ENCODE results near the gene FHDC1. TPM values are rescaled to one million over a fixed set of nuclear protein-coding genes. Genes with fewer than 3 reads are reported as not detected.

The FHDC1 gene
- total and polyA plus RNA-seq, 9 donors = 0.30 to 4.0 (median 0.91) TPM

GRCh38 chr4:152940461-152940860 lies 4.3 kb downstream of the FHDC1 start:
- Histone ChIP-seq H3K9me3 (no peaks in the 10 kb centered on the region), H3K4me3 (no peak overlapping the region), H3K4me1 (ENCODE audit: insufficient read depth) (peaks cover 5% of the 10 kb centered on the region), H3K27me3 (no peaks in the 10 kb centered on the region), H3K36me3 (no peaks in the 10 kb centered on the region), H3K27ac (no peak overlapping the region)
- 95 to 99% (median 96%) methylated on average over 2 of the region's 2 CpGs for WGBS, 3 donors
- intact Hi-C loops (cut with DNase I) = no loop called here
- no peak for DNase-seq
- TF ChIP-seq CTCF (IDR thresholded peaks at IDR 0.05) (no peak), POLR2A (IDR thresholded peaks at IDR 0.05) (no peak), EP300 (IDR thresholded peaks at IDR 0.05) (no peak)

DNA sequence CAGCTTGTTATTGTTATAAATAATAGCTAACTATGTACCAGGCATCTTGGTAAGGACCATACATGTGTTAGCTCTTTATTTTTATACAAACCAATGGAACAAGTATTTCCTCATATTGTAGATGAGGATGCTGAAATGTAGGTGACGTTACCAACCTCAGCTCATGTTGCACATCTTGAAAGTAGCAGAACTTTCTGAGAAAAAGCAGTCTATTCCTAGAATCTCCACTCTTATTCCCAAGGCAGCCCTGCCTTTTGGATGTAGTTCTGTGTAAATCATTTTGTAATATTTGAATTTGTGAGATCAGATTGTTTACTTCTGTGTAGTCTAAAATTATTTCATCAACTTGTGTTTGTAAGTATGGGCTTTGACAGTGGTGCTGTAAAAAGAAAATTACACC lies 5.3 kb downstream of the FHDC1 start:
- no peak for DNase-seq
- Histone ChIP-seq H3K9me3 (no peaks in the 10 kb centered on the region), H3K36me3 (no peaks in the 10 kb centered on the region), H3K27me3 (no peaks in the 10 kb centered on the region), H3K27ac (no peak overlapping the region), H3K4me1 (ENCODE audit: insufficient read depth) (no peaks in the 10 kb centered on the region), H3K4me3 (no peak overlapping the region)
- intact Hi-C loops (cut with DNase I) = no loop called here
- TF ChIP-seq POLR2A (IDR thresholded peaks at IDR 0.05) (no peak), CTCF (IDR thresholded peaks at IDR 0.05) (no peak), EP300 (IDR thresholded peaks at IDR 0.05) (no peak)
- 91 to 97% (median 93%) methylated on average over 1 of the region's 1 CpG for WGBS, 3 donors

- intact Hi-C loops (cut with DNase I) = no loop called here
- 88 to 96% (median 94%) methylated on average over 2 of the region's 2 CpGs for WGBS, 3 donors
Observed at GRCh38 chr4:152942346-152942745, 6.2 kb downstream of the FHDC1 start.

DNA sequence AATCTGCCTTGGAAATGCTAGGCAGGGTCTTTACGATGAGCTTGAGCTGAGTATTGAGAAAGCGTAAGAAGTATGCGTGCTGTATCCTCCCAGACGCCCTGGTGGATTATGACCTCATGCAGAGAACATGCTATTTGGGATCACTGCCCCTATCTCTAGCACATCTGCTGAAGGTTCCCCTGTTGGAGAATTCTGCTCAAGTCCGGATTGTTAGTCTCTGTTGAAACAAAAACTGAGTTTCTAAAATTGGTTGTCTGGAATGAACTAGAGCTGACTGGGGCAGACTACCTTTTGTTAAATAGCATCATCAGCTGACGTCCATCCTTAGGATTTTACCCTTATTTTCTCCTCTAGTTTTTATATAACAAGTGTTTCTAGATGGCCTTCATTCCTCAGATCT lies 7.5 kb downstream of the FHDC1 start:
- Histone ChIP-seq H3K27me3 (no peaks in the 10 kb centered on the region), H3K4me3 (no peak overlapping the region), H3K9me3 (no peaks in the 10 kb centered on the region), H3K4me1 (ENCODE audit: insufficient read depth) (no peaks in the 10 kb centered on the region), H3K27ac (no peak overlapping the region), H3K36me3 (no peaks in the 10 kb centered on the region)
- TF ChIP-seq POLR2A (IDR thresholded peaks at IDR 0.05) = no peak
- no peak for TF ChIP-seq CTCF (IDR thresholded peaks at IDR 0.05)
- 63 to 80% (median 65%) methylated on average over 6 of the region's 6 CpGs for WGBS, 3 donors
- intact Hi-C loops (cut with DNase I) = no loop called here
- DNase-seq = no peak

More at GRCh38 chr4:152942346-152942745, 6.2 kb downstream of the FHDC1 start:
- DNase-seq = no peak
- Histone ChIP-seq H3K4me1 (ENCODE audit: insufficient read depth) (no peaks in the 10 kb centered on the region), H3K27me3 (no peaks in the 10 kb centered on the region), H3K36me3 (no peaks in the 10 kb centered on the region), H3K4me3 (no peak overlapping the region), H3K9me3 (no peaks in the 10 kb centered on the region), H3K27ac (no peak overlapping the region)
- no peak for TF ChIP-seq EP300 (IDR thresholded peaks at IDR 0.05)
- no peak for TF ChIP-seq POLR2A (IDR thresholded peaks at IDR 0.05)
- TF ChIP-seq CTCF (IDR thresholded peaks at IDR 0.05) = no peak
